GM18499 (cell line): ENCODE measurements around the gene CCND1.
"Not testable (repeated sequence)": the region's sequence is repeated elsewhere in the genome, so short reads cannot be mapped to it uniquely, and the experiment has no call there.

ENCODE experiments used
- ATAC-seq: cut with Tn5 transposase; IDR thresholded peaks from one replicate; pipeline ENCODE4 v1.9.1; 2021; ENCODE audit warnings: moderate number of reproducible peaks; ENCODE audit not compliant: insufficient read depth, unreplicated experiment

The CCND1 gene

DNA sequence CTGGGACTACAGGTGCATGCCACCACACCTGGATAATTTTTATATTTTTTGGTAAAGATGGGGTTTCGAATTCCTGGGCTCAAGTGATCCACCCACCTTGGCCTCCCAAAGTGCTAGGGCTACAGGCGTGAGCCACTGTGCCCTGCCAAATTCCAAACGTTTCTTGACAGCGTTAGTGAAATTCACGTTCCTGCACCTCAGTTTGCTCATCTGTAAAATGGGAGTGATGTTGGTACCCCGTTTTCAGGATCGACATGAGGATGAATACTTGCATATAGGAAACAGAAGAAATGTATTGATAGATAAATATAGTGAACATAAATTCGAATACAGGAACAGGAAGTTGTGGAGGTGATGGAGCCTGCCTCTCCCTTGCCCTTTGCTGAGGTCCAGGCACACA lies 44.4 kb downstream of the CCND1 start:
- no peak for ATAC-seq

DNA sequence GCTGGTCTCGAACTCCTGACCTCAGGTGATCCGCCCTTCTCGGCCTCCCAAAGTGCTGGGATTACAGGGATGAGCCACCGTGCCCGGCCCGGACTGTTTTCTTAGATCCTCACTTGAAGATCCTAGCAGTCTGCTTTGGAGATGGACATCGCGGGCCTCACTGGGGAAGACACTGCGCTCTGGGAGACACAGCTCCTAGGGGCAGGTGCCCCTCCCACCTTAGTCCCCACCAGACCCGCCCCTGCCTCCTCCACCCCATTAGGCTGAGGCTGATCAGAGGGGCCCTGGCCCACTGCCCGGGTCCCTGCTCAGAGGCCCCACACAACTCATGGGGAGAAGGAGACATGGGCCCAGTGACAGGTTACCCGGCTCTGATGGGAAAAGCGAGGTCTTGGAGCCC lies 45.5 kb downstream of the CCND1 start:
- ATAC-seq, result no peak

DNA sequence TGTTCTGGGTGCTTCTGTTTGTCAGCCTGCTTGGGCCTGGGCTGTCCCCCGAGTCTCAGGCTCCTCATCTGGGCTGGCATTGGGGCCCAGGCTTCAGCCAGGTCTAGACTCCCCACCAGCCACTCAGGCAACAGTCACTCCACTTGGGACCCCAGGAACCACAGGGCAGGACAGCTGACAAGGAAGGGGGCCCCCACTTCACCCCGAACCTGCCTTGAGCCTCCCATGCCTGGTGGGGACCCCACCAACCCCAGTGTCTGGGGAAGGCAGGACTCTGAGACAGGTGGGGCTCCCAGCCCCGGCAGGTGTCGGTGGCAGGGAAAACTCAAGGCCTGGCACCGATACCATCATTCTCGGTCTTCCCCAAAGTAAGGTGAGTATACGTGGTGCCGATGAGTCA lies 45.9 kb downstream of the CCND1 start:
- no peak for ATAC-seq

DNA sequence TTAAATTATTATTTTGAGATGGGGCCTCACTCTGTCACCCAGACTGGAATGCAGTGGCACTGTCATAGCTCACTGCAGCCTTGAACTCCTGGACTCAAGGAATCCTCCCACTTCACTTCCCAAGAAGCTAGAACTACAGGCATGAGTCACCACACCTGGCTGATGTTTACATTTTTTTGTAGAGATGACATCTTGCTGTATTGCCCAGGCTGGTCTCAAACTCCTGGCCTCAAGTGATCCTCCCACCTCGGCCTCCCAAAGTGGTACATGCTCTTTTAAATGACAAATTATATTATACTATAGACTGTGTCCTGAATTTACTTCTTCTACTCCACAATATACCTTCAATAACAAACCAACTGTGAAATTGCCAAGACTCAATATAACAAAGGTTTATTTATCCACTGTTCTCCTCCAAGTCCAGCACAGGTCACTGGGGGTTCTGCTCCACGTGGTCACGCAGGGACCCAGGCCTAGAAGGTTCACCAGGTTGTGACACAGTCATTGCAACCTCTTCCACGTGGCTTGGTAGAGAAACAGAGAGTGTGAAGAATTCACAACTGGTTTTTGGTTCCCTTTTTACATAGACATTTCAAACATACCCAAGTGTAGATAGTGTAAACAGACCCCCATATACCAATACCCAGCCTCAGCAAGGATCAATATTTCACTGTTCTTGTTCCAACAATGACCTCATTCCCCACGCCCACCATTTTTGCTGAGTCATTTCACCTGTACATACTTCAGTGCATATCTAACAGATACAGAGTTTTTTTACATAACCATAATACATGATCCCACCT lies 47.2 kb downstream of the CCND1 start:
- ATAC-seq, result not testable (repeated sequence)

DNA sequence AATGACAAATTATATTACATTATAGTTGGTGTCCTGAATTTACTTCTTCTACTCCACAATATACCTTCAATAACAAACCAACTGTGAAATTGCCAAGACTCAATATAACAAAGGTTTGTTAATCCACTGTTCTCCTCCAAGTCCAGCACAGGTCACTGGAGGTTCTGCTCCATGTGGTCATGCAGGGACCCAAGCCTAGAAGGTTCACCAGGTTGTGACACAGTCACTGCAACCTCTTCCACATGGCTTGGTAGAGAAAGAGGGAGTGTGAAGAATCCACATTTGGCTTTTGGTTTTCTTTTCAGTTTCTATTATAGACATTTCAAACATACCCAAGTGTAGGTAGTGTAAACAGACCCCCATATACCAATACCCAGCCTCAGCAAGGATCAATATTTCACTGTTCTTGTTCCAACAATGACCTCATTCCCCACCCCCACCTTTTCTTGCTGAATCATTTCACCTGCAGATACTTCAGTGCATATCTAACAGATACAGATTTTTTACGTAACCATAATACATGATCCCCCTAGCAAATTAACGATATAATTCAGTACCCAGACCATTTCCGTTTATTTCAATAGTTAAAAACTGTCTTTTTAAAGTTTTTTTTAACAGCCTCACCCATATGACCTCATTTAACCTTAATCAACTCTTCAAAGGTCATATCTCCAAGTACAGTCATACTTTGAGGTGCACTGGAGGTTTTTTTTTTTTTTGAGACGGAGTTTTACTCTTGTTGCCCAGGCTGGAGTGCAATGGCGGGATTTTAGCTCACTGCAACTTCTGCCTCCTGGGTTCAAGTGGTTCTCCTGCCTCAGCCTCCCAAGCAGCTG lies 48.7 kb downstream of the CCND1 start:
- ATAC-seq, result no peak

DNA sequence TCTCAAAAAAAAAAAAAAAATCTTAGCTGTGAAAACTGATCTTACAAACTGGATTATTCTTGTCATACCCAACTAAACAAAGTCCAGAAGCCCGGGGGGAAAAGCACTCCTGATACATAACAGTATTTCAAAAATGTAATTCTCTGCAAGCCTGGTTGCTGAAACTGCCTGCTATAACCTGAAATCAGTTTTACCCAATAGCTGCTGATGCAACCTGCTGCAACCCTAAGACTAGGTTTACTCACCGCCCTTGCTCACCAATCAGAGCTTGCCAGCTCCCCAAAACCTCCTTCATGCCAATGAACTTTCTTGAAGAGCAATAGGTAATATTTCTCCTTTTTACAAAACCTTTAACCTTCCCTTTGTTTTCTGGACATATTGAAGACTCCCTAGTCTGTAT lies 50.5 kb downstream of the CCND1 start:
- no peak for ATAC-seq

DNA sequence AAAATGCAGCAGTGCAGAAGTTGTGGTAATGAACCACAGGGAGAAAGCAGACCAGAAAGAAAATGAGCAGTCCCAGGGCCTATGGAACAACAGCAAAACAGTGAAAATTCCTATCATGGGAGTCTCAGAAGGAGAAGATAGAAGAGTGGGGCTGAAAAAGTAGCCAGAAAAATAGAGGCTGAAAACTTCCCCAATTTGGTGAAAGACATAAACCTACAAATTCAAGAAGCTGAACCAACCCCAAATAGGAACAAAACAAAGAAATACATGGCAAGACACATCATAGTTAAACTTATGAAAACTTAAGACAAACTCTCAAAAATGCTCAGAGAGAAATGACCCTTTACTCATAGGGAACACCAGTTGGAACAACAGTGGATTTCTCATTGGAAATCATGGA lies 51.5 kb downstream of the CCND1 start:
- ATAC-seq, result no peak

DNA sequence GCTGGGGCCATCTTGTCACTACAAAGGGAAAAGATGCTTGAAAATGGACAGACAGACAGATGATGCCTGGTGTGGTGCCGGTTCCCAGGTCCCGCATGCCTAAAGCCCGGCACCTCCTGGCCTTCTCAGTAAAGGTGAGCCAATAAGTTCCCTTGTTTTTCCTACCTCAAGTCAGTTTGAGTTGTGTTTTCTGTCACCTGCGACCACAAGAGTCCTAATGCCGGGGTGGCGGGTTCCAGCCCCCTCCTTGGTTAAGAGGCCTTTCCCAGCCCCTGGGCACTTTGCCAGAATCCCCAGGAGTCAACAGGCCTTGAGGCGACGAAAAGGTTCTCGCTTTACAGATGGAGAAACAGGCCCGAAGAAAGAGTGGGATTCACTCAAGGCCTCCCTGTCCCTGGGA lies 53.8 kb downstream of the CCND1 start:
- ATAC-seq, result no peak

DNA sequence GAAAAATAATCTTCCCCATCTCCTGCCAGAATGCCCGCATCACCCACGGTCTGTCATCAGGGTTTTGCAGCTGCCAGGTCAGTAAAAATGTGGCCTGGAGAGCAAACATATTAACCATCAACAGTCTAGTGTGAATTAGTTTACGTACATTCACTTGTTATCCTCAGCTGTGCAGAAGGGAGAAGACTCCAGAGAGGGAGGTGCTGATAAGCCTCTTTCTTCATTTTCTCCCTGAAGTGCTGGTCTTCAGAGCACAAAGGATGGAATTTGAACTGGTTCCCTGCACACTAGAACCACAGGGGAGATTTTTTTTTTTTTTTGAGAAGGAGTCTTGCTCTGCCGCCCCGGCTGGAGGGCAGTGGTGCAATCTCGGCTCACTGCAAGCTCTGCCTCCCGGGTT lies 54.6 kb downstream of the CCND1 start:
- no peak for ATAC-seq

DNA sequence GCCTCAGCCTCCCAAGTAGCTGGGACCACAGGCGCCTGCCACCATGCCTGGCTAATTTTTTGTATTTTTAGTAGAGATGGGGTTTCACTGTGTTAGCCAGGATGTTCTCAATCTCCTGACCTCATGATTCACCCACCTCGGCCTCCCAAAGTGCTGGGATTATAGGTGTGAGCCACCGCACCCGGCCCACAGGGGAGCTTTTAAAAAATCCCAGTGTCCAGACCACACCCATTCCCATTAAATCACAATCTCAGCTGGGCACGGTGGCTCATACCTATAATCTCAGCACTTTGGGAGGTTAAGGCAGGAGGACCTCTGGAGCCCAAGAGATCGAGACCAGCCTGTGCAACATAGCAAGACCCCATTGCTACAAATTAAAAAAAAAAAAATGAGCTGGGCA lies 55.0 kb downstream of the CCND1 start:
- not testable (repeated sequence) for ATAC-seq

DNA sequence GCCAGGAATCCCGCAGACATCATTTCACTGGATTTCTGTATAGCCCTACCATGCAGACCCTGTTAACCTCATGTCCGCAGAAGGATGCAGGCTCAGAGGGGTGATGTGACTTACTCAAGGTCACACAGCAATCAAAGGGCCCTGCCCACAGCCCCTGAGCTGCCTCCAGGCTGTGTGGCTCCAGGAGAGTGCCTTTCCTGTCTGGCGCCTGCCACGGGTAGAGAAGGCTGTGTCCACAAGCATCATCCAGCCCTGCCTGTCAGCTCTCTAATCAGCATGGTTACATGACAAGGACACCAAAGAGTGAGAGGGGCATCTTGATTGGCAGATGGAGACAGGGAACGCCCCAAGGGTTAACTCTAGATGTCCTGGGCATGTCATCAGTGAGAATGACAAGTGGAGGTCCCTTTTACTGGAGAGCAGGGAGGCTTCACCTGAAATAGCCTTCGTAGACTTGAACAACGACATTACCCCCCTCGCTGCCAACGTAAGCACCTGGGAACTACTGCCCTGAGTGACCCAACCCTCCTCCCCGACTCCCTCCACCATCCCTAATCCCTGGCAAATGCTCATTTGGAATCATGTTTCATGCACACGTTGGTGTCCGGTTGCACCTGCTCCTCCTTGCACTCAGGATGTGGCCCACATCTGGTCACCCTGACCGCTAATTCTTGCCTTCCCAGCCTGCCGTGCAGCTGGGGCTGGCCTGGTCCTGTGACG lies 56.0 kb downstream of the CCND1 start:
- no peak for ATAC-seq

DNA sequence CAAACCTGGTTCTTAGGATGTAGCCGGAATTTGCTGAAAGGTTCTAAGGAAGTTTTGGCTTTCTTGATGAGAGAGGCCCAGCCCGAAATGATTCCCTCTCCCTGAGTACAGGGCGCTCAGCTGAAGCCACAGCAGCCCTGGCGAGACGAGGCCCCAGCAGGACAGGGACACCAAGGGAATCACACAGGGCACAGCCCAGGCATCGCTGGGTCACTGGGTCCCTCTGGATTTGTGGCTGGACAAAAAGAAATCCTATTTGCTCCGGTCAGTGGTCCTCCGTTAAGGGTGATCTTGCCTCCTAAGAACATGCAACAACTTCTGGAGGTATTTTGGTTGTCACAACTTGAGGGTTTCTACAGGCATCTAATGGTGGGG lies 56.5 kb downstream of the CCND1 start:
- no peak for ATAC-seq

DNA sequence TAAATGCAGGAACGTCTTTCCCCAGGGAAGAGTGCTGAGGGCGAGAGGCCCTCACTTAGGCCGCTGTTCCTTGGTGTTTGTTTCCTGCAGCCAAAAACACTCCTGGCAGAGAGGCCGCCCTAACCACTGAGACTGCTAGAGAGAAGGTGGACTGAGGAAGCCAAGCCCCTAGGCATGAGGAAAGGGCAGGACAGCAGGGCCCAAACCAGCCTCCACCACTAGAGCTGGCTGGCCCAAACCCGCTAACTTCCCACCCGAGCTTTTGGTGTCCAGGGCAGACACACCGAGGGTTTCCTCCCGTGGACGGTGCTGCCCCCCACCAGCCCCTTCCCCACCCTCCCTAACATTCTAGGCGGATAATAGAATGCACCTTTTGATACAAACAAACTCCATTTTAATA lies 56.9 kb downstream of the CCND1 start:
- ATAC-seq, result no peak

DNA sequence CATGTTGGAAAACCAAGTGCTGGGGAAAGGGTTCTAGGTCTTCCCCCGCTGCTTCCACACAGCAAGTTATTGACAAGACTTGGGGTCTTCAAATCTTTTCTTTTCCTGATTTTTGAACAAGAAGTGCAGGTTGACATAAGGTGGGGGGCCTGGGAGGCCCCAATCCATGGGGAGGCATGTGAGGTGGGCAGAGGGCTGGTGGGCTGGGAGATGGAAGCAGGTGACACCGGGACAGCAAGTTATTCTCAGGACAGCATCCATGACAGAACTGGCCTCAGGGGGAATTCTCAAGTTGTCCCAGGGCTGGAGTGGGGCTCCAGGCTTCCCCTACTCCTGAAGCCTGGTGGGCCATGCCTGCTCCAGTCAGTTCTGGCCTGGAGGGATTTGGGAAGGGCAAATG lies 57.4 kb downstream of the CCND1 start:
- no peak for ATAC-seq

DNA sequence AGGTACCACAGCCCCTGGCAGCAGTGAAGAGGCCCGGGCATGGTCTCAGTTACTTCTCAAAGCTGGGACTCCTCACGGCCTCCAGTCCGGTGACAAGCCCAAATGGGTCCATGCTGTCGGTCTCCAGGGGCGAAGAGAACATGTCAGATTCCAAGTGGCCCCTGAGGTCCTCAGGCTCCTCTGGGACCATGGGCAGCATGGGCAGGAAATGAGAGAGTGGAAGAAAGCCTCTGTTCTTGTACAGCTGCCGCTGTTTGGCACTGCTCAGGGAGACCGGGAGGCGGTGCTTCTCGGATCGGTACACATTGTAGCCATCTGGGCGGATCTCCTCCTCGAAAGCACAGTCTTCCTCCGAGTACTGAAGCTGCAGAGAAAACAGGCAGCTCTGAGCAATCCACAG lies 58.3 kb downstream of the CCND1 start:
- no peak for ATAC-seq

DNA sequence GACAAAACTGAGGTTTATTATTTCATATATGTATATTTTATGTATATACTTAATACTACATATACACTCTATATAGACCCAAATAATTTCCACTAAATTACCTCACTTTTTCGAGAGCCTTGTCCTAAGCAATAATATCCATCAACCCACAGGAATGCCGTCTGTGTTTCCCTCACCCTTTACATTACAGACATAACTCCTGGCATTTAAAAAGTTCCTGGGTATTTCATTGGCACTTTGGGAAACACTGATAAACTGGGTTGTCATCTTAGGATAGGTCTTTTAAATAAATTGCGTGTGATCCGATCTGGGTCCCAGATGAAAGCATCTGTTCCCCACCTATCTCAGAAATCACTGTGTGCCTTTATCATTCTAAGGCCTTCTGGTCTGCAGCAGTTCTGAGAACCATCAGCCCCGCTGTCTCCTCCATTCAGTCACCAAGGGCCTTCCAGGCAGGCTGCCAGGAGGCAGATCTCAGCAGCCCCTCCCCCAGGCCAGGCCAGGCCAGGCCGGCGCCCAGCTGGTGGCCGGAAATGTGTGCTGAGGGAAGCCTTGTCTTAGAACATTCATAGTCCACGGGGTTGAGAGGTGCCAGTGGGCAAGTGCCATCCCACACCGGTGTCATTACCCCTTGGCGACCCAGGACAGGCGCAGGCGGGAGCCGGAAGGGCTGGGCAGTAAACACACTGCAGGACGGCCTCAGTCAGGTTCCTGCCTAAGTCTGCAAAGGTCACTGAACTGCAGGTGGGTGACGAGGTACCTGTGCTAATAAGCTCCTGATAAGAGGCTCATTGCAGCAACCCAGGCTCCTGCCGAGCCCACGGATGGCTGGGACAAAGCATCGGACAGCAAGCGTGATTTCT lies 59.6 kb downstream of the CCND1 start:
- ATAC-seq, result no peak

DNA sequence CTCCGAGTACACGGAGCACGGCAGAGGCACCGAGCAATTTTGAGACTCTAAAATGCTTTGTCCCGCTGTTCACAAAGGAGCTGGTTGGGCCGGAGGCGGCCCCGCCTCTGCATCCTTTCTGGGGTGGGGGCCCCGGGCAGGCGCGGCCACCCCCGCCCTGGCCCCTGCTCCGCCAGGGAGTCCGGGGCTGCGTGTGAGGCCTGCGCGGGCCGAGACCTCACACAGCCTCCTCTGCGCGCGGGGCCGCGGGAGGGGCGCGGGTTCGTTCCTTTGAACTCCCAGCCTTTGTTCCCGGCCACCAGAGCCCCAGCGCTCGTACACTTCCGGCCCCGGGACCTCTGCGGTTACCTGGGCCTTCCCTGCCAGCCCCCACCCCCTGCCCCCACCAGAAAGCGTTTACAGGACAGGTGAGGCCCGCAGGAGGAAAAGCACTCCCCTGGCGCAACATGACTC lies 61.3 kb downstream of the CCND1 start:
- ATAC-seq, result no peak

DNA sequence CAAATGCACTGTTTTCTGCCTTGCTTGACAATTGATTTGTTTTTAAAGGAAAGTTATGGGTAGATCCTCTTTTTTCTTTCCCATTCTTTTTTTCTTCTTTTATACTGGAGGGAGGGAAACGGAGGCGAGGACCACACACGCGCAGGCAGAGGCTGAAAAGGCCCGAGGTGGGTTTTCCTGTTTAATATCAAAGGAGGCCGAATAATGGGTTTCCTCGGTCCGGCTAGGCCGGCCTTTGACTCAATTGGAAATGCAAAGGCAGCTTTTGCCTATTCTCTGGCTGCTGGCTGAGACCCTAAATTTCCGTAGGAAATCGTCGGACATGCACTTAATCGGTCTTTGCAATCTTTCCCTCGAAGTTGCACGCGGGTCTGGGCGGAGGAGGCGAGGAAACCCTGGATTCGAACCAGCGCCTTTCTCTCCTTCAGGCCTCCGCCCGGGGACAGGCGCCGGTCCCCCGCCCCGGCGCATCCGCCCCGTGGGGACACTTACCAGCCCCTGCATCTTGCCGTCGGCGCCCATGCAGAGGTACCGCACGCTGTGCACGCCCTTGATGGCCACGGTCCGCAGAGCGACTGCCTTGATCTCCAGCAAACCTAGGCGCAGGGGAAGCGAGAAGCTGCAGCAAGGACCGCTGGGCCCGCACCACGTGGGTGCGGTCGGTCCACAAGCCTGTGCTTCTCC lies 62.0 kb downstream of the CCND1 start:
- ATAC-seq, result no peak

DNA sequence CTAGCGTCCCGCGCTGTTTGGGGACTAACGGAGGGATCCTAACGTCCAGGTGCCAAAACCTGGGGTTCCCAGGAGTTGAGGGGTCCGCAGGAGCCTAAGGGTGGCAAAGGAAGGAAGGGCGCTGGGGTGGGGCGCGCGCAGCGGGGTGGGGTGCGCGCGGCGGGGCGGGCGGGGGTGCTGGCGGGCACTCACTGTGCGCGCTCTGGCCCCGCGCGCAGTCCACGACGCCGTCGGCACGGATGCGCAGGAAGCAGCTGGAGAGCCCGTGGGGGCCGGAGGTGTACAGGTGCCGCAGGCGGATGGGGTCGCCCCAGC lies 62.5 kb downstream of the CCND1 start:
- no peak for ATAC-seq
